Activated CD4-positive, alpha-beta T cell treated with anti-CD3 and anti-CD28 coated beads for 1 hour (primary cell): ENCODE data around the gene CHRD.
"Not testable (repeated sequence)": the region's sequence is repeated elsewhere in the genome, so short reads cannot be mapped to it uniquely, and the experiment has no call there.

Experiments used
- DNase-seq: peaks from one replicate; pipeline ENCODE4 v3.0.0-alpha.2; 2020

CHRD gene

GRCh38 chr3:184379358-184380184 is at the start of gene CHRD:
Gene CHRD, plus strand, starts transcription at chr3:184380054. Its CDS starts 265 bp downstream, at chr3:184380319.
- no peak for DNase-seq

- DNase-seq = no peak
Observed at GRCh38 chr3:184332370-184333090, 47.3 kb upstream of the CHRD start.

- no peak for DNase-seq
Observed at GRCh38 chr3:184333190-184333589, 46.7 kb upstream of the CHRD start.

DNA sequence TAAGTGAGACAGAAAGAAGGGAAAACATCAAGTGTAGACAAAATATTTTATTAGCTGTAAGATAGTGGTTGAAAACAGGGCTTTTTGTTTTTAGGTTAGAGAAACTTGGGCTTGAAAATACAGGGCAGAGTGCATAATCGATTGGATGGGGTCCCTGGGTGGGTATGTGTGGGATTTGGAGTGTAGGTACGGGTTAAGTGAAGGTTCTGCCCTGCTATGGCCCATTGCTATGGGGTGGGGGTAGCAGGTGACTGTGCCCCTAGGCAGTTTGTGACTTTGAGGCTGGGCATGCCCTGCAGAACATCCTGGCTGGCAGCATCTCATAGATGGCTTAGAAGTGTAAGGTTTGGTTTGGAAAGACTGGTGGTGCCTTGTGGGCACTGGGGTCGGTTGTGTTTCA is 46.2 kb upstream of the CHRD start:
- DNase-seq = no peak

DNA sequence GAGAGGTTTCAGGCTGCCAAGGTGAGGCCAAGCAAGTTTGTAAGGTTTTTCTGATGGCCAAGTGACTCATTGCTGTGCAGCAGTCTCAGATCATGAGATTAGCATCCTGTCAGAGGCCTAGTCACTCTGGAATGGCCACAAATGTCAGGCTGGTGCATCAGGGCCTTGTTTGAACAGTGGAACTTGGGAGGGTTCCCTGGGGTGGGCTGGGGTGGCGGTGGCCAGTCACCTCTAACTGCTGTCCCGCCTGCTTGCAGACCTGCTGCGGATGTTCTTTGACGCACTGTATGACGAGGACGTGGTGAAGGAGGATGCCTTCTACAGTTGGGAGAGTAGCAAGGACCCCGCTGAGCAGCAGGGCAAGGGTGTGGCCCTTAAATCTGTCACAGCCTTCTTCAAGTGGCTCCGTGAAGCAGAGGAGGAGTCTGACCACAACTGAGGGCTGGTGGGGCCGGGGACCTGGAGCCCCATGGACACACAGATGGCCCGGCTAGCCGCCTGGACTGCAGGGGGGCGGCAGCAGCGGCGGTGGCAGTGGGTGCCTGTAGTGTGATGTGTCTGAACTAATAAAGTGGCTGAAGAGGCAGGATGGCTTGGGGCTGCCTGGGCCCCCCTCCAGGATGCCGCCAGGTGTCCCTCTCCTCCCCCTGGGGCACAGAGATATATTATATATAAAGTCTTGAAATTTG is 45.2 kb upstream of the CHRD start:
- DNase-seq = no peak

DNA sequence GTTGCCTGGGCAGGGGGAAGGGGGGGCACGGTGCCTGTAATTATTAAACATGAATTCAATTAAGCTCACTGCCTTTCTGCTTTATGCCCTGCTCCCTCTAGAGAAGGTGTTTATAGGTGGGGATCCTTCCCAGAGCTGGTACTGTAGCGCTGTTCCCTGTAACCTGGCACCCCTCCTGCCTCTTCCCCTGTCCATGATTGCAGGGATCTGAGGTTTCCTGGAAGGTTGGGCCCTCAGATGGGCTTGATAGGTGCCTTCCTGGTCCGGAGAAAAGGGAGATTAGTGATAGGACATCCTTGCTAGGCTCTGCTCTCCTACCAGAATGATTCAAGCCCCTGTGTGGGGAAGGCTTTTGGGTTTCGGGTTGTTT is 44.6 kb upstream of the CHRD start:
- no peak for DNase-seq

DNA sequence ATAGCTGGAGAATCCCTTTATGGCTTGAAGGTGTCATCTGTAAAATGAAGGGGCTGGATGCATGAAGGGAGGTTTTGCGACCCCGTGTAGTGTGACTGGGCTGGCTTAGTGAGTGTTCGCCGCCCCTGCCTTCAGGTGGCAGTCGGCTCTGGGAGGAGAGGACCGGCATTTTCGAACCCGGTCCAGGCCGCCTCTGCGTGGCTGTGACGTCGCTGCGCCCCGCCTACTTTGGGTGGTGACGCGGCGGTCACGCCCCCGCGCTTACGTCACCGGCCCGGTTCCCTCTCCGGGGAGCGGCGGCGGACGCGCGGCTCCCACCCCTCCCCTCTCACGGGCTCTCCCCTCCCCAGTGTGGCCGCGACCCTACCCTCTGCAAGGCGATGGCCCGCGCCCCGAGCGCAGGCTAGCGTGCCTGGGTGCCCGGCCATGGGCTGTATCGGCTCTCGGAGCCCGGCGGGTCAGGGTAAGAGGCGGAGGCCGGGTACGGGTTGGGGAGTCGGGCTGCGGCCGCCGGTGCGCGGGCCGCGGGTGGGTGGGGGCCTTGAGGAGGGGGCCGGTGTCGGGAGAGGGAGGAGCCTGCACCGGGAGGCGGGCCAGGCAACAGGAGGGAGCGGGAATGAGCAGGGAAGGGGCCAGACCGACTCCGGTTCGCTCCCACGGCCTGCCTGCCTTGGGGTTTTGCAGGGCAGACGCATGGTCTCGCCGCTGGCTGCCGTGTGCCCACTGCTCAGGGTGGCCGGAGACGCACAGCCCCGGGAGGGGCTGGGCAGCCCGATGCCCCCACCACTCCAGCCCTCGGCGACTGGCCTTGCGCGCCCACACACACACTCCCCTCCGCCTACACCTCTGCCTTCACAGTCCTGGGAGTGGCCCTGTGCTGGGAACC is 44.0 kb upstream of the CHRD start:
- DNase-seq = peak; percentile 82

GRCh38 chr3:184336547-184337398 is 43.1 kb upstream of the CHRD start:
- no peak for DNase-seq

- no peak for DNase-seq
Observed at GRCh38 chr3:184337399-184337714, 42.5 kb upstream of the CHRD start, which contains the start of gene FAM131A. Gene FAM131A, plus strand, starts transcription at chr3:184337600. Its CDS starts 31 bp downstream, at chr3:184337631.

GRCh38 chr3:184337981-184338380 is 41.9 kb upstream of the CHRD start:
- DNase-seq = no peak

DNA sequence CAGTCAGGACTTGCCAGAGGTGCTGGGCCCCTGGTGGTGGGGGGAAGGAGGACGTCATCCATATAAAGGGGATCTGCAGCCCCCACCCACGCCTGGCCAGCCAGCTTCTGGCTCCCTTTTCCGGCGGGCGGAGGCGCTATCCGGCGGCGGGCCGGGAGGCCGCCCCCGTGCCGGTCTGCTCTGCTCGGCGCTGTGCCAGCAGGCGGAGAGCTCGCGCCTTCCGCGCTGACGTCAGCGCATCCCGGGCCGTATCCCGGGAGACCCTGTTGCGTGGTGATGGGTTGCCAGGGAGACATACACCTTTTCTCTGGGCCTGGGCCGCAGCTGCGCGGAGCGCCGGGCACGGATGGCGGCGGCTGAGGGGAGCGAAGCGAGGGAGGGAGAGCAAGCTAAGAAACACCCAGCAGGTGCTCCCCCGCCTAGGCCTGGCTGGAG is 41.3 kb upstream of the CHRD start:
- no peak for DNase-seq

DNA sequence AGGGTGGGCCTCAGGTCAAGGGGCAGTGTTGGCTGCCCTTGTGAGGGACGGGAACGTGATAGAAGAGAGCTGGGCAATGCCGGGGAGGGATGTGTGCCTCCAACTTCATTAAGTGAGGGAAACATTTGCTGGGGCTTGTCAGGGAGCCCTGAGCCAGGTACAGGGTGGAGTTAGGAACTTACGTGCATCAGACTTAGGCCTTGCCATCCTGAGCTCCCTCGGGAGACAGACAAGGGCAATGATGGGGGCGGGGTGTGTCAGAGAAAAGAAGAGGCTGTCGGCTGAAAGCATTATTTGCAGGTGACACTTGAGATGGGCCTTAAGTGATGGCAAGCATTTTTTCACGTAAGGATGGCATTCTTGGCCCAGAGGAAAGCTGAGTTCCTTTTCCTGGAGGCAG is 40.9 kb upstream of the CHRD start:
- DNase-seq = no peak

DNA sequence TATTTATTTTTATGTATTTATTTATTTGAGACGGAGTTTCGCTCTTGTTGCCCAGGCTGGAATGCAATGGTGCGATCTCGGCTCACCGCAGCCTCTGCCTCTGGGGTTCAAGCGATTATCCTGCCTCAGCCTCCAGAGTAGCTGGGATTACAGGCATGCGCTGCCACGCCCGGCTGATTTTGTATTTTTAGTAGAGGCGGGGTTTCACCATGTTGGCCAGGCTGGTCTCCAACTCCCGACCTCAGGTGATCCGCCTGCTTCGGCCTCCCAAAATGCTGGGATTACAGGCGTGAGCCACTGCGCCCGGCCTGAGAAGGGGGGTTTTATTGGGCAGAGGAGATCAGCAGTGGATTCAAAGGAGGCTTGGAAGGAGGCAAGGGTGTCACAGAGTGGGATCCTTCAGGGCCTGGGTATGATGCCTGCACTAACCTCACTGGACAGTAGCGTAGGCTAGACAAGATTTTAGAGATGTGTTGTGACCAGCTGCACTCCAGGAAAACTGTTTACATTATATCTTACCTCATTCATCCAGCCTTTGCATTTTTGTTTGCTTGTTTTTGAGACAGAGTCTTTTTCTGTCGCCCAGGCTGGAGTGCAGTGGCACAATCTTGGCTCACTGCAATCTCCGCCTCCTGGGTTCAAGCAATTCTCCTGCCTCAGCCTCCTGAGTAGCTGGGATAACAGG is 40.3 kb upstream of the CHRD start:
- DNase-seq = not testable (repeated sequence)

DNA sequence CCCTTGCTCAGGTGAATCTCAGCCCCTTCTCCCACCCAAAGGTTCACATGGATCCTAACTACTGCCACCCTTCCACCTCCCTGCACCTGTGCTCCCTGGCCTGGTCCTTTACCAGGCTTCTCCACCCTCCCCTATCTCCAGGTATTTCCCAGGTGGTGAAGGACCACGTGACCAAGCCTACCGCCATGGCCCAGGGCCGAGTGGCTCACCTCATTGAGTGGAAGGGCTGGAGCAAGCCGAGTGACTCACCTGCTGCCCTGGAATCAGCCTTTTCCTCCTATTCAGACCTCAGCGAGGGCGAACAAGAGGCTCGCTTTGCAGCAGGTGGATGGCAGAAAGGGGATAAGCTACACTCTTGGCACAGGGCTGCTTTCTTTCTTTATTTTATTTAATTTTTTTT is 37.9 kb upstream of the CHRD start:
- no peak for DNase-seq

- DNase-seq = no peak
Observed at GRCh38 chr3:184343200-184343876, 36.5 kb upstream of the CHRD start.

DNA sequence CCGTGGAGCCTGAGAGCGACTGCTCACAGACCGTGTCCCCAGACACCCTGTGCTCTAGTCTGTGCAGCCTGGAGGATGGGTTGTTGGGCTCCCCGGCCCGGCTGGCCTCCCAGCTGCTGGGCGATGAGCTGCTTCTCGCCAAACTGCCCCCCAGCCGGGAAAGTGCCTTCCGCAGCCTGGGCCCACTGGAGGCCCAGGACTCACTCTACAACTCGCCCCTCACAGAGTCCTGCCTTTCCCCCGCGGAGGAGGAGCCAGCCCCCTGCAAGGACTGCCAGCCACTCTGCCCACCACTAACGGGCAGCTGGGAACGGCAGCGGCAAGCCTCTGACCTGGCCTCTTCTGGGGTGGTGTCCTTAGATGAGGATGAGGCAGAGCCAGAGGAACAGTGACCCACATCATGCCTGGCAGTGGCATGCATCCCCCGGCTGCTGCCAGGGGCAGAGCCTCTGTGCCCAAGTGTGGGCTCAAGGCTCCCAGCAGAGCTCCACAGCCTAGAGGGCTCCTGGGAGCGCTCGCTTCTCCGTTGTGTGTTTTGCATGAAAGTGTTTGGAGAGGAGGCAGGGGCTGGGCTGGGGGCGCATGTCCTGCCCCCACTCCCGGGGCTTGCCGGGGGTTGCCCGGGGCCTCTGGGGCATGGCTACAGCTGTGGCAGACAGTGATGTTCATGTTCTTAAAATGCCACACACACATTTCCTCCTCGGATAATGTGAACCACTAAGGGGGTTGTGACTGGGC is 35.1 kb upstream of the CHRD start:
- DNase-seq = no peak

DNA sequence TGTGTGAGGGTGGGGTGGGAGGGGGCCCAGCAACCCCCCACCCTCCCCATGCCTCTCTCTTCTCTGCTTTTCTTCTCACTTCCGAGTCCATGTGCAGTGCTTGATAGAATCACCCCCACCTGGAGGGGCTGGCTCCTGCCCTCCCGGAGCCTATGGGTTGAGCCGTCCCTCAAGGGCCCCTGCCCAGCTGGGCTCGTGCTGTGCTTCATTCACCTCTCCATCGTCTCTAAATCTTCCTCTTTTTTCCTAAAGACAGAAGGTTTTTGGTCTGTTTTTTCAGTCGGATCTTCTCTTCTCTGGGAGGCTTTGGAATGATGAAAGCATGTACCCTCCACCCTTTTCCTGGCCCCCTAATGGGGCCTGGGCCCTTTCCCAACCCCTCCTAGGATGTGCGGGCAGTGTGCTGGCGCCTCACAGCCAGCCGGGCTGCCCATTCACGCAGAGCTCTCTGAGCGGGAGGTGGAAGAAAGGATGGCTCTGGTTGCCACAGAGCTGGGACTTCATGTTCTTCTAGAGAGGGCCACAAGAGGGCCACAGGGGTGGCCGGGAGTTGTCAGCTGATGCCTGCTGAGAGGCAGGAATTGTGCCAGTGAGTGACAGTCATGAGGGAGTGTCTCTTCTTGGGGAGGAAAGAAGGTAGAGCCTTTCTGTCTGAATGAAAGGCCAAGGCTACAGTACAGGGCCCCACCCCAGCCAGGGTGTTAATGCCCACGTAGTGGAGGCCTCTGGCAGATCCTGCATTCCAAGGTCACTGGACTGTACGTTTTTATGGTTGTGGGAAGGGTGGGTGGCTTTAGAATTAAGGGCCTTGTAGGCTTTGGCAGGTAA is 34.3 kb upstream of the CHRD start:
- DNase-seq = no peak

DNA sequence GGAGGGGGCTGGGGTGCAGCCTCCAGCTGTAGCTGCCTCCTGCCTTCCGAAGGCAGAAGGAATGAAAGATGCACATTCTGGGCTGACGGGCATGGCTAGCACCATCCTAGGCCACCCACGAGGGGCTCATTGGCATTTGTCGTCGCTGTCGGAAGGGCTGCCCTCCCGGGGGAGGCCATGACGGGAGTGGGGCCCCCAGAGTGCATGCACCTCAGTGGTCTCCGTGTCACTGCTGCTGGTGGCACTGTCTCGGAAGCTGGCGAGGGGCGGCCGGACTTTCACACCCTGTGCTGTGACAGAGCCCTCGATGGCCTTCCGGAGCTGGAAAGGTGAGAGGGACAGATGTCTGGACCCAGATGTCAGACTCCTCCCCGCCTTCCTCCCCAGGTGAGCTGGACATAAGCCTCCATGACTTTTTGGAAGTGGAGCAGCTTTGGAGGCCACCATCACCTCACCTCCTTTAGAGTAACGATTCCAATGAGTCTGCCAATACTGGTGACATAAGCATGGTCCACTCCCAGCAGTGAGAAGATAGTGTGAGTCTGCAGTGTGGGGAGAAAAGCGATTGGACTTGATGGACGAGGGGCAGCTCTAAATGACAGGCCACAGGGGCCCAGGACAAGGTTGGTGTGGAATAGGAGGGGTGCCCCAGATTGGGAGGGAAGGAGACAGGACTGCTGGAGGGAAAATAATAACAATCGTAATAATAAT is 33.2 kb upstream of the CHRD start:
- no peak for DNase-seq
